Right lung (tissue), 5 donors: ENCODE results near the gene CACNA1D. TPM values are rescaled to one million over a fixed set of nuclear protein-coding genes. Genes with fewer than 3 reads are reported as not detected.
A peak's percentile ranks its signal among the peaks of the same experiment; 100 is the strongest.

ENCODE experiments used
- DNase-seq, 2 donors: peaks; one replicate each; pipeline ENCODE4 v3.0.0-alpha.2; 2013
- polyA plus RNA-seq, 5 donors: library from polyadenylated mRNA; unstranded; fragments of 120-200 nt; gene quantifications; one replicate each; pipeline versions ENCODE4 v1.2.1 to v1.2.3, GENCODE V29; 2013; ENCODE audit warnings: inconsistent platforms in 1 of 5, low replicate concordance in 1 of 5; ENCODE audit not compliant: insufficient read length in 5 of 5, insufficient read depth in 1 of 5

Gene CACNA1D
- polyA plus RNA-seq, 5 donors: 41.9 to 56.4 (median 53.0) TPM

GRCh38 chr3:53843195-53844177 is 349.1 kb downstream of the CACNA1D start:
- no peak for DNase-seq

- no peak for DNase-seq
Observed at GRCh38 chr3:53844262-53845102, 350.1 kb downstream of the CACNA1D start.

GRCh38 chr3:53845103-53845880 is 350.9 kb downstream of the CACNA1D start:
- DNase-seq: peak; percentile 50 to 51

- DNase-seq: no peak
Observed at GRCh38 chr3:53845881-53846133, 351.4 kb downstream of the CACNA1D start.

- peak; percentile 45 to 56 for DNase-seq
Observed at GRCh38 chr3:53846134-53846850, 351.9 kb downstream of the CACNA1D start, which contains the start of the genes CHDH and IL17RB. CHDH (minus strand) TSS chr3:53846419; CDS start chr3:53824008, 22,411 bp downstream. IL17RB (plus strand) TSS chr3:53846568; CDS start chr3:53846589, 21 bp downstream.

GRCh38 chr3:53846851-53847155 is 352.4 kb downstream of the CACNA1D start:
- DNase-seq: no peak

- no peak for DNase-seq
Observed at GRCh38 chr3:53849916-53850315, 355.5 kb downstream of the CACNA1D start.

GRCh38 chr3:53850895-53851294 is 356.5 kb downstream of the CACNA1D start:
- peak; percentile 38 to 51 for DNase-seq

GRCh38 chr3:53856964-53857363 is 362.6 kb downstream of the CACNA1D start:
- no peak for DNase-seq

GRCh38 chr3:53858096-53858741 is 363.8 kb downstream of the CACNA1D start:
- no peak for DNase-seq

- no peak for DNase-seq
Observed at GRCh38 chr3:53859178-53859577, 364.8 kb downstream of the CACNA1D start.

- no peak for DNase-seq
Observed at GRCh38 chr3:53860196-53860595, 365.8 kb downstream of the CACNA1D start.

- no peak for DNase-seq
Observed at GRCh38 chr3:53862241-53862640, 367.8 kb downstream of the CACNA1D start.

GRCh38 chr3:53863145-53863544 is 368.7 kb downstream of the CACNA1D start:
- no peak for DNase-seq

Other genes with a start within 250 kb of the CACNA1D start
- 100 to 1,000 TPM; 161 to 273 (median 228) TPM for gene TKT, start 238.6 kb upstream of the CACNA1D start, polyA plus RNA-seq
- 10 to 100 TPM; 25.7 to 39.7 (median 31.3) TPM for gene DCP1A, start 147.1 kb upstream of the CACNA1D start, polyA plus RNA-seq